ENCODE data around the gene CMSS1. TPM values are rescaled to one million over a fixed set of nuclear protein-coding genes. Genes with fewer than 3 reads are reported as not detected.

The CMSS1 gene
- total RNA-seq, 1 experiment from 2014 or later: 41.6 TPM

DNA sequence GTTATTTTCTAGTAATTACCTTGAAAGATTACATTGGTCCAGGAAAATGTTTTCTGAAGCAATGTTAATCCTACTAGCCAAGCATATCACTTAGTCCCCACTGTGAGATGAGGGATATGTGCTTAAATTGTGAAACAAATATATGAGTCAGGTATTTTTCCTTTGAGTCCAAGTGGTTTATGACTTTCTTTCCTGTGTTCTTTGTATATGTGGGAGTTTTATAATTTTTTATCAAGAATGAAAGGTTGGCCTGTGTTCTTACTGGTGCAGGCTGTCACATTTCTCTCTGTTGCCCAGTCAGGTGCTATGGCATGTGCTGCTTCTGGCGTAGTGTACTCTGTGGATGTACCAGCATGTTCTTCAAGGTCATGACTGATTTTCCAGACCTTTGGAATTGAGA, 147.4 kb downstream of the CMSS1 start:
- H3K79me2 ChIP-seq (ENCODE audit: low read length): no peaks in the 10 kb centered on the region
- peaks cover 9% of the 10 kb centered on the region; the same call in 1 of the 2 replicates for H4K20me1 ChIP-seq (ENCODE audit: insufficient read depth, low read depth, low read length)
- no peak overlapping the region for H3K4me3 ChIP-seq (ENCODE audit: low read length)
- H3K9me3 ChIP-seq (ENCODE audit: low read length): no peaks in the 10 kb centered on the region
- H3K9me2 ChIP-seq (replicated peaks; ENCODE audit: insufficient read depth, low read length): no peaks in the 10 kb centered on the region
- H3K9ac ChIP-seq (ENCODE audit: low read length): no peak overlapping the region
- H3K4me2 ChIP-seq (ENCODE audit: low read depth, low read length, poor library complexity, severe bottlenecking): no peak overlapping the region
- no peak overlapping the region for H2AFZ ChIP-seq (ENCODE audit: low read length)
- no peaks in the 10 kb centered on the region for H3K27me3 ChIP-seq (ENCODE audit: low read length)
- no peak overlapping the region for H3K27ac ChIP-seq (ENCODE audit: low read length)
- no peaks in the 10 kb centered on the region for H3K4me1 ChIP-seq (ENCODE audit: low read length)
- no peak for DNase-seq
- H3K36me3 ChIP-seq (ENCODE audit: insufficient read depth, low read length): no peaks in the 10 kb centered on the region

DNA sequence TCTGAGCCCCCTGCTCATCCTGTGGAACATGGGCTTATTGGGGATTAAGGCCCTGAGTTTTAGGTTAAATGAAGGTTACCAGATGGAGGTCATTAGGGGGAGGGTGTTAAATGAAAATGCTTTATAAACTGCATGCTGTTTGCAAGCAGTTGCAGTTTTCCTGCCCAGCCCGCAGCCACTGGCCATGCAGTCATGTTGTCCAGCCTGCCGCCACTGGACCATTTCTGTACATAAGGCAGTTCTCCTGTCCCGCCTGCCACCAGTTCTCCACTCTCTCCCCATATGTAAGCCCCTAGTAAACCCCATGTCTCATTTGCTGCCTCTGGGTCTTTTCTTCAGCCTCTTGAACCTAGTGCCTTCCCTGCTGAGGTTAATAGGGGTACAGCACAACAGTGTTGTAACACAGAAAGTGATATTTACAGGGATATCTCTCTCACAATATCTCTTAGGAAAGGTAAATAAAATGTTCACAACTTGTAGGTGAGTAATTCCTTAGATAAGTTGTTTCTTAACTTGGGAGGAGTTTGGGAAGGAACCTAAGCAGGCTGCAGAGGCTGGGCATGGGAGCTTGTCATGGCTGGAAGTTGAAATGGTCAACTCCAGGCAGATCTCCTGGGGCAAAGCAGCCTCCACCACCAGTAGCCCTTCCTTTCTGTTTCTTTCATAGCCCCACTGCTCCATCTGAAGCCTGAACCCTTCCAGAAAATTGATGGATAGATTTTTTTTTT, 148.2 kb downstream of the CMSS1 start:
- H4K20me1 ChIP-seq (ENCODE audit: insufficient read depth, low read depth, low read length): peaks cover 9% of the 10 kb centered on the region; the same call in 1 of the 2 replicates
- no peak overlapping the region for H3K9ac ChIP-seq (ENCODE audit: low read length)
- no peak overlapping the region for H3K4me3 ChIP-seq (ENCODE audit: low read length)
- H3K27ac ChIP-seq (ENCODE audit: low read length): no peak overlapping the region
- no peak overlapping the region for H2AFZ ChIP-seq (ENCODE audit: low read length)
- H3K4me2 ChIP-seq (ENCODE audit: low read depth, low read length, poor library complexity, severe bottlenecking): no peak overlapping the region
- H3K4me1 ChIP-seq (ENCODE audit: low read length): no peaks in the 10 kb centered on the region
- DNase-seq: no peak
- peaks cover 3% of the 10 kb centered on the region; the same call in 1 of the 2 replicates for H3K79me2 ChIP-seq (ENCODE audit: low read length)
- no peaks in the 10 kb centered on the region for H3K9me3 ChIP-seq (ENCODE audit: low read length)
- H3K36me3 ChIP-seq (ENCODE audit: insufficient read depth, low read length): no peaks in the 10 kb centered on the region
- H3K9me2 ChIP-seq (replicated peaks; ENCODE audit: insufficient read depth, low read length): no peaks in the 10 kb centered on the region
- no peaks in the 10 kb centered on the region for H3K27me3 ChIP-seq (ENCODE audit: low read length)

DNA sequence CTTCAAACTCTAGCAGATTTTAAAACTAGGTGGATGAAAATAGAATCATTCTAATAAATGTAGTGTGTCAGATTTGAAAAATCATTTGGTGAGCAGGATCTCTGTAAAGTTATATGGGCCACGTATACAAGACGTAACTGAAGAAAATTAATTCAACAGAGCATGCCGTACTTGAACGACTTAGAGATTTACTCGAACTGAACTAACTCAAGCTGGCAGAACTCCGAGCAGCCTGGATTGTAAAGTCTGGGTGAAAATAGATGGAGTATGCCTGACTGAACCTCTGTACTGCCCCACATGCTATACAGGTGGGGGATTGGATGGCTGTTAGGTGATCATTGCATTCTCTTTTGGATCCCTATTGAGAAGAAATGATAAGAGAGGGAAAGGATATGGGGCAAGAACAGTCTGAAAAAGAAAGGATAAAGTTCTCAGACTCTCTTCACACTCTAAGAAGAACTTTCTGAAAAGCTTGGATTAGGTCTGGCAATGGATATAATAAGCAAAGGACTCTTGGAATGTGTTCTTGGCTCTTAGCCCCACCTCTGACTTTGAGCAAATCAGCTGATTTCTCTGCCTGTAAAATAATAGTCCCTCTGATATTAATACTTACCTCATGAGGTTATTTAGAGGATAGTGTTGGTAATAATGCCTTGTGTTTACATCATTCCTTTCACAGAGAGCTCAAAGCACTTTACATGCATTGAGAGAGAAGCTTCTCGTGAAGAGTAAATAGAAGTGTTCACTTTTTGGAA, 149.2 kb downstream of the CMSS1 start:
- H3K9me3 ChIP-seq (ENCODE audit: low read length): no peaks in the 10 kb centered on the region
- DNase-seq: no peak
- H2AFZ ChIP-seq (ENCODE audit: low read length): no peak overlapping the region
- H3K36me3 ChIP-seq (ENCODE audit: insufficient read depth, low read length): no peaks in the 10 kb centered on the region
- H3K9me2 ChIP-seq (replicated peaks; ENCODE audit: insufficient read depth, low read length): no peaks in the 10 kb centered on the region
- H3K27ac ChIP-seq (ENCODE audit: low read length): no peak overlapping the region
- peaks cover 9% of the 10 kb centered on the region; the same call in 1 of the 2 replicates for H4K20me1 ChIP-seq (ENCODE audit: insufficient read depth, low read depth, low read length)
- peaks cover 3% of the 10 kb centered on the region; the same call in 1 of the 2 replicates for H3K79me2 ChIP-seq (ENCODE audit: low read length)
- no peaks in the 10 kb centered on the region for H3K27me3 ChIP-seq (ENCODE audit: low read length)
- H3K4me1 ChIP-seq (ENCODE audit: low read length): peaks cover 5% of the 10 kb centered on the region
- no peak overlapping the region for H3K9ac ChIP-seq (ENCODE audit: low read length)
- no peak overlapping the region for H3K4me2 ChIP-seq (ENCODE audit: low read depth, low read length, poor library complexity, severe bottlenecking)
- no peak overlapping the region for H3K4me3 ChIP-seq (ENCODE audit: low read length)

DNA sequence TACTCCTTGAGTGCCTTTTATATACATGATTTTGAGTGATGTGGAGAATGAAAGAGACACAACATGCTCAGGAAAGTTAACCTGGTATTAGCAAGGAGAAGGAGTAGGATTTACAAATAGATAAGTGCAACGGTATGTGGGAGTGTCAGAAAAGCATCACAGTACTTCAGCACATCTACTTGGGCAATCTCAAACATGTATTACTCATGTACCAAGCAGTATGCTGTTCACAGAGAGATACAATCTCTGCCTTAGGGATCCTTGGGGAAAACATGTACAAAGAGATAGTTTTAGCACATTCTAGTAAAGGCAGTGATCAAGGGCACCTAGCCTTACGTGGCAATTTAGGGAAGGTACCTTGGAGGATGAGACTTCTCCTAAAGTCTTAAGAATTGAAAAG, 150.1 kb downstream of the CMSS1 start:
- no peak for DNase-seq
- no peak overlapping the region for H3K27ac ChIP-seq (ENCODE audit: low read length)
- H3K9ac ChIP-seq (ENCODE audit: low read length): no peak overlapping the region
- no peak overlapping the region for H3K4me3 ChIP-seq (ENCODE audit: low read length)
- no peaks in the 10 kb centered on the region for H3K9me3 ChIP-seq (ENCODE audit: low read length)
- H3K9me2 ChIP-seq (replicated peaks; ENCODE audit: insufficient read depth, low read length): no peaks in the 10 kb centered on the region
- H3K79me2 ChIP-seq (ENCODE audit: low read length): peaks cover 3% of the 10 kb centered on the region; the same call in 1 of the 2 replicates
- H3K4me1 ChIP-seq (ENCODE audit: low read length): peaks cover 6% of the 10 kb centered on the region
- no peaks in the 10 kb centered on the region for H3K27me3 ChIP-seq (ENCODE audit: low read length)
- no peak overlapping the region for H2AFZ ChIP-seq (ENCODE audit: low read length)
- H3K36me3 ChIP-seq (ENCODE audit: insufficient read depth, low read length): no peaks in the 10 kb centered on the region
- no peak overlapping the region for H3K4me2 ChIP-seq (ENCODE audit: low read depth, low read length, poor library complexity, severe bottlenecking)
- peaks cover 5% of the 10 kb centered on the region; the same call in 1 of the 2 replicates for H4K20me1 ChIP-seq (ENCODE audit: insufficient read depth, low read depth, low read length)

DNA sequence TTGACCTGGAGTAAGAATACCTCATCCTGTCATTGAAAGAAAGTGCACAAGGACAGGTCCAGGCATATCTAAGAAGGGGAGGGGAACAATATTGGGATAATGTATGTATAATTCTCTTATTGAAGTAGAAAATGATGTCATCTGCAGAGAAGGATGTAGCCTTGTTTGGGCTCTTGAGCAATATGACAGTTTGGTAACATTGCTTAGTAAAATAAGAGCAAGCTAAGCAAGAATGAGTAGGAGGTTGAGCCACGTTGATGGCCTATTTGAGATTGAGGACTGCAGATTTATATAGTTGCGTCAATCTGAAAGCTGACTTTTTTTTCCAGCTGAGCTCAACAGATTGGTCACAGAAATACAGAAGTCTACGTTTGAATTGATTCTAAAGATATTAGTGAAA, 151.5 kb downstream of the CMSS1 start:
- Histone ChIP-seq H3K4me1 (ENCODE audit: low read length) (peaks cover 6% of the 10 kb centered on the region), H3K27ac (ENCODE audit: low read length) (no peak overlapping the region), H3K4me3 (ENCODE audit: low read length) (no peak overlapping the region), H3K9me3 (ENCODE audit: low read length) (no peaks in the 10 kb centered on the region), H3K9ac (ENCODE audit: low read length) (no peak overlapping the region), H4K20me1 (ENCODE audit: insufficient read depth, low read depth, low read length) (peaks cover 3% of the 10 kb centered on the region; the same call in 1 of the 2 replicates), H3K9me2 (replicated peaks; ENCODE audit: insufficient read depth, low read length) (no peaks in the 10 kb centered on the region), H2AFZ (ENCODE audit: low read length) (no peak overlapping the region), H3K4me2 (ENCODE audit: low read depth, low read length, poor library complexity, severe bottlenecking) (no peak overlapping the region), H3K79me2 (ENCODE audit: low read length) (peaks cover 3% of the 10 kb centered on the region; the same call in 1 of the 2 replicates), H3K36me3 (ENCODE audit: insufficient read depth, low read length) (no peaks in the 10 kb centered on the region), H3K27me3 (ENCODE audit: low read length) (no peaks in the 10 kb centered on the region)
- DNase-seq: no peak

GRCh38 chr3:99970198-99970597, 152.5 kb downstream of the CMSS1 start:
- H2AFZ ChIP-seq (ENCODE audit: low read length): no peak overlapping the region
- H3K4me3 ChIP-seq (ENCODE audit: low read length): no peak overlapping the region
- H3K9me2 ChIP-seq (replicated peaks; ENCODE audit: insufficient read depth, low read length): no peaks in the 10 kb centered on the region
- H3K9ac ChIP-seq (ENCODE audit: low read length): no peak overlapping the region
- peaks cover 6% of the 10 kb centered on the region for H3K4me1 ChIP-seq (ENCODE audit: low read length)
- H3K4me2 ChIP-seq (ENCODE audit: low read depth, low read length, poor library complexity, severe bottlenecking): no peak overlapping the region
- no peaks in the 10 kb centered on the region for H3K9me3 ChIP-seq (ENCODE audit: low read length)
- peaks cover 3% of the 10 kb centered on the region; the same call in 1 of the 2 replicates for H3K79me2 ChIP-seq (ENCODE audit: low read length)
- DNase-seq: no peak
- H3K36me3 ChIP-seq (ENCODE audit: insufficient read depth, low read length): no peaks in the 10 kb centered on the region
- H4K20me1 ChIP-seq (ENCODE audit: insufficient read depth, low read depth, low read length): no peaks in the 10 kb centered on the region; the same call in 1 of the 2 replicates
- no peaks in the 10 kb centered on the region for H3K27me3 ChIP-seq (ENCODE audit: low read length)
- H3K27ac ChIP-seq (ENCODE audit: low read length): no peak overlapping the region

GRCh38 chr3:99971761-99972160, 154.1 kb downstream of the CMSS1 start:
- Histone ChIP-seq H3K9ac (ENCODE audit: low read length) (no peak overlapping the region), H3K4me1 (ENCODE audit: low read length) (peaks cover 6% of the 10 kb centered on the region), H3K27ac (ENCODE audit: low read length) (no peak overlapping the region), H3K79me2 (ENCODE audit: low read length) (peaks cover 3% of the 10 kb centered on the region; the same call in 1 of the 2 replicates), H3K9me2 (replicated peaks; ENCODE audit: insufficient read depth, low read length) (no peaks in the 10 kb centered on the region), H3K4me3 (ENCODE audit: low read length) (no peak overlapping the region), H3K9me3 (ENCODE audit: low read length) (no peaks in the 10 kb centered on the region), H3K4me2 (ENCODE audit: low read depth, low read length, poor library complexity, severe bottlenecking) (no peak overlapping the region), H2AFZ (ENCODE audit: low read length) (no peak overlapping the region), H3K36me3 (ENCODE audit: insufficient read depth, low read length) (no peaks in the 10 kb centered on the region), H3K27me3 (ENCODE audit: low read length) (no peaks in the 10 kb centered on the region), H4K20me1 (ENCODE audit: insufficient read depth, low read depth, low read length) (no peaks in the 10 kb centered on the region; the same call in 1 of the 2 replicates)
- DNase-seq: no peak

DNA sequence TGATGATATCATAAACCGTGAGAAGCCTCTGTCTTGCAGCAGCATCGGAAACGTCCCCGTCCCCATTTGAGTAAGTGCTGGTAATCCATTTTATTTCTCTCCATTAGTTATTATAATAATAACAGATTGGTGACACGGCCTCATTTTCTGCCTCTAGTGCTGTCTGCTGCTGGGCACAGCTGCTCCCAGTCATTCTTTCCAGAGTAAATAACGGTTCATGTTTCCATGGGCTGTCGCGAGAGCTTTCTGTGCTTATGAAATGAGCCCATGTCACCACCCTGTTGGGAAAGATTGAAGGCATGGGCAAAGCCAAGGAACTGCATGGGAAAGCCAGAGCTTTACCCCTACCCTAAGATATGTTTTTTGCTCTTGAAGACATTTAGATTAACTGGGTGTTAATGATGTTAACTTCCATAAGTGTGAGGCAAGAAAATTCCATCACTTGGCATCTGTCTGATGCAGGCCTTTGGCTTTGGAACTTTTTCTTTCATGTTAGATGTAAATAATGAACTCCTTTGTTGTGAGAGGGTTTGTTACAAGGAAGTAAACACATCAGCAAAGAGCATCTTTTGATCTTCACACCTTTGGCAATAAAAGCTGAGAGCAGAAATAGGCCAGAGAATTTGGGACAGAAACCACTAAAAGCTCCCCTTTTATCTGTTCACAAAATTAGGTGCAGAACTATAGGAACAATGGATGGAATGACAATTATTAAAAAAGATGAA, 154.9 kb downstream of the CMSS1 start:
- Histone ChIP-seq H3K27me3 (ENCODE audit: low read length) (no peaks in the 10 kb centered on the region), H3K9ac (ENCODE audit: low read length) (no peak overlapping the region)

More for the DNA sequence above, 154.9 kb downstream of the CMSS1 start:
- no peaks in the 10 kb centered on the region for H3K9me2 ChIP-seq (replicated peaks; ENCODE audit: insufficient read depth, low read length)
- H4K20me1 ChIP-seq (ENCODE audit: insufficient read depth, low read depth, low read length): no peaks in the 10 kb centered on the region; the same call in 1 of the 2 replicates
- no peak overlapping the region for H3K4me3 ChIP-seq (ENCODE audit: low read length)
- no peak overlapping the region for H3K27ac ChIP-seq (ENCODE audit: low read length)
- peaks cover 3% of the 10 kb centered on the region; the same call in 1 of the 2 replicates for H3K79me2 ChIP-seq (ENCODE audit: low read length)
- no peaks in the 10 kb centered on the region for H3K9me3 ChIP-seq (ENCODE audit: low read length)
- no peaks in the 10 kb centered on the region for H3K36me3 ChIP-seq (ENCODE audit: insufficient read depth, low read length)
- peaks cover 6% of the 10 kb centered on the region for H3K4me1 ChIP-seq (ENCODE audit: low read length)
- no peak for DNase-seq
- no peak overlapping the region for H3K4me2 ChIP-seq (ENCODE audit: low read depth, low read length, poor library complexity, severe bottlenecking)
- no peak overlapping the region for H2AFZ ChIP-seq (ENCODE audit: low read length)

All from Karpas-422 (cell line).